Stimulated activated CD8-positive, alpha-beta memory T cell treated with anti-CD3 and anti-CD28 coated beads, Interleukin-2, amount 100 ng/mL, for 48 hours (primary cell): ENCODE data around the gene MTHFD1L.

Experiments
- DNase-seq, 2 donors: peaks; one replicate each; pipeline ENCODE4 v3.0.0-alpha.2; 2020; ENCODE audit warnings: low read depth in 2 of 2

The MTHFD1L gene

DNA sequence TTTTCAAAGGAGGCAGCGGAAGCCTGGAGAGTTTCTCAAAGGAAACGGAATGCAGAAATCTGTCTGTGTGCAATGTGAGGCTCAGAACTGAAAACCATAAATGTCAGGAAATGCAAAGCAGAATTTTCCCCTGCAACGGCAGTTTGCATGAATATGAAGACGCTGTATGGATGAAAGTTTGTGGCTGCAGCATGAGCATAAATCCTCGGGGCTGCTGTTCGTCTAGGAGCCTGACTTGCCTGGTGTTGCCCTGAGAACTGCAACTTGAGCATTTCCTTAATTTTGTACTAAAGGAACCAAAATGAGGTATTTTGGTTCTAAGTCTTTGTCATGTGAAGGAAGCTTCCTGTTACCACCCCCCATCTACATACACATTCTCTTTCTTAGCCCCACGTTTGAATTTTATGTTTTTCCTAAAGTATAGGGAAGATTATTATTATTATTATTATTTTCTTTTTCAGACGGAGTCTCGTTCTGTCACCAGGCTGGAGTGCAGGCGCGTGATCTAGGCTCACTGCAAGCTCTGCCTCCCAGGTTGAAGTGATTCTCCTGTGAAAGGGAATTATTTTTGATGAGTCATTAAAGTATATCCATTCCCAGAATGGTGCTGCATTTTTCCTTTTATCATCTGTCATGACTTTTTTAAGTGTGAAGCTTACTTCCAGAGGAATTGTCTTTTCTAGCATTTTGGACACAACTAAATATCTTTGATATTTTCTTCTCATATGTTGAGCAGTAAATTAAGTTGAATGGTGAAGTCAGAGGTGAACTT lies 33.1 kb downstream of the MTHFD1L start:
- DNase-seq, result no peak

DNA sequence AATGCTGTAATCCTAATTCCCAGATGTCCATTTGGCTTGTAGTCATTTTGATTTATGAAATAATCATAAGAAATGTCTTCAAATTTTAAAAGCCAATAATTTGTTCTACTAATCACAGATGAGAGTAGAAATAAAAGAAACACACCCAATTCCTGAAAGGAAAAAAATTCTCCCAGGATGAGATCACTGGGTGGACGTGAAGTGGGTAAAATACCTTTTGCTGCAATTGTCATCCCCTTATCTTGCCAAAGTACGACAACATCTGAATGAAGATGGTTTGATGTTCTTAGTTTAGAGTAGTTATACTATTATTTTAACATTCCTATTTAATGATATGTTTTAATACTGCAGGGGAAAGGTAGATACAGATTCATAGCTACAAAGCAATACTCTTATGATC lies 33.7 kb downstream of the MTHFD1L start:
- DNase-seq, result no peak

DNA sequence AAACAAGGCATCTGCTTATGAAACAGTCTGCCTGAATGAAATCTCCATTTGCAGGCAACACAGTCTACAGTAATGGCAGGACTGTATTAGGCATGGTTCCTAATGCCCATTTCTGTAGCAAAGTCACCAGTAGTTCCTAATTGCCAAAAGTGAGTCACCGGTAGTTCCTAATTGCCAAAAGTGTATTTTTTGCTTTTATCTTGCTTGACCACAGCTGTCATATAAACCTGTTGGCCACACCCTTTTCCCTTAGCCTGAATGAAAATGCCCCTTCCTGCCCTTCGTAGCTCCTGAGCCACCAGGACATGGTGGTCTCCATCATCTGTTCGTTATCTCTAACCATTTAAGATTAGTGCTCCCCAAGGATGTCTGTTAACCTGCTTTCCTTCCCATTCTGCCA lies 34.5 kb downstream of the MTHFD1L start:
- no peak for DNase-seq

DNA sequence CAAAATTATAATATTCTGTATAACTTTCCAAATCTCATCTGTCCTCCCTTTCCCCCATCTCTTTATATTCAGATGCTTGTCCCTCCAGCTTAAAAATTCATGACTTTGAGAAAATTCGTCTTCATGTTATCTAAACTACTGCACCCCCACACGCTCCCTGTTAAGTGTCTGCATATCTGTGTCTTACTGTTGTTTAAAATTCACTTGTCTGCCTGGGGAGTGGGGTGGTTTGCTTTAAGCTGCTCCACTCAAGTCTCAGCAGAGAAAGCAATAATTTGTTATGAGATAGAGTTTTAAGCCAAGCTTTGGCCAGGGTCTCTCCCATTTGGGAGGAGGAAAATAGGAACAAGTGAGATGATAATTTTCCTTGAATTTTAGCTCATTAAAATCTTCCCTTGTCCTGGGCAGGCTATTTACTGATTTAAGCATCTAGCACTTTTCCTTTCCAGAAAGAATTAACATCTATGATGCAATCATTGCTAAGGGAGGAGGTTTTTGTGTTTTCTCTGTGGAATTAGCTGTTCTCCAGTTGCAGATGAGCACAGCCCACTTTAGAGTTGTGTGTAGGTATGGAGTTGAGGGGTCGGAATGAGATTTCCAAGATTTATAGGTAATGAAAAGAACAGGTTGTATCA lies 36.8 kb downstream of the MTHFD1L start:
- no peak for DNase-seq

DNA sequence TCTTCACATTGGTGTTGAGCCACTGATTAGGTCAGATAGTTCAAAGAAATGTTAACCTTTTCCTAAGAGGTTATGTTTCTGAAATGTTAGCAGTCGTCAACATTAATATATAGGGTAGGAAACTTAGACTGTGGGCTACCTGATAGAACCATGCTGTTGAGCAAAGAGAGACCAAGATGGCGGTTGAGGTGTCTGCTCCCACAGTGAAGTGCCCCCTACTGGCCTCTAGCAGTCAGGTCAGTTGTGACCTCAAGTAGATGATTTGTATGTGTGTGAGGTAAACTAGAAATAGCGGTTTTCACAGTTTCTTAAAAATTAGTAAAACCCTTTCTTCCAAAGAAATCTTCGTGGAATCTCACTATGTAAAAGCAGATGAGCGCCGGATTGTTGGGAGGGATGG lies 40.3 kb downstream of the MTHFD1L start:
- no peak for DNase-seq

DNA sequence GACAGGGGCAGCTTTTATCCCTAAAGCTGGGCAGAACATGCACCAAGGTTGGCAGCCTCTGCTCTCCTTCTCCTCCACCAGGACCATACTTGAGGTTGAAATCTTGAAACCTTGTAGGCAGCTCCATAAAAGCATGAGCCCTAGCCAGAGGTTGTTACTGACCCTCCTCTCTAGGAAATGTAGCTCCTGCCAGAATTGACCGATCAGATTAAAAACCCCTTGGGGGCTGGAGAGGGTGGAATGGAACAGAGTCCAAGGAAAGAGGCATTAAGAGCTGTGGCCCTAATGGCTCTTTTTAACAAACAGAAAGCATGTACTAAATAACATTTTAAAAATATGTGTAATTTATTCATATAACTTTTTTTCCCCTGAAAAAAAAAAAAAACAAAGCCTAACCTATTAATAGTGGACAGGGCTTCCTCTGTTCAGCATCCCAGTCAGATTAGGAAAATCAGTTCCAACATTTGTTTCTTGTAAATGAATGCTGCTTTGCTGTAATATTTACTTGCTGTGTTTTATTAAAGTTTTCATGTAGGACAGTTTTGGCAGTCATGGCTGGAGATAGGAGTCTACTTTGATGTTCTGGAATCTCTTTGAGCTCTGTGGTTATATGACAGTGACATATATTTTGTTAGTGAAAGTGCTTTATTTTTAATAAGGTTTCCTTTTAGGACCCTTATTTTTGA lies 41.3 kb downstream of the MTHFD1L start:
- DNase-seq, result no peak

DNA sequence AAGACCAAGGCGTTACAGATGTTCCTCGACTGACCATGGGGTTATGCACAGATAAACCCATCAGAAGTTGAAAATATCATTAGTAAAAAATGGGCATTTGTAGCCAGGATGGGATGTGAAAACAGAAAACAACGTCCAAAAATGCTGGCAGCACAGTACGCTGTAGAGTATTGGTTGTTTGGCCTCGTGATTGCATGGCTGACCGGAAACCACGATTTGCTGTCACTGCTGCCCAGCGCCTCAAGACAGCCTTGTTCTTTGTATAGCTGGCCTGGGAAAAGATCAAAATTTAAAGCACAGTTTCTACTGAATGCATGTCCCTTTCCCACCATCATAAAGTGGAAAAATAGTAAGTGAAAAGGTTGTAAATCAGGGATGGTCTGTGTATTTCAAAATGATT lies 41.9 kb downstream of the MTHFD1L start:
- DNase-seq, result no peak

DNA sequence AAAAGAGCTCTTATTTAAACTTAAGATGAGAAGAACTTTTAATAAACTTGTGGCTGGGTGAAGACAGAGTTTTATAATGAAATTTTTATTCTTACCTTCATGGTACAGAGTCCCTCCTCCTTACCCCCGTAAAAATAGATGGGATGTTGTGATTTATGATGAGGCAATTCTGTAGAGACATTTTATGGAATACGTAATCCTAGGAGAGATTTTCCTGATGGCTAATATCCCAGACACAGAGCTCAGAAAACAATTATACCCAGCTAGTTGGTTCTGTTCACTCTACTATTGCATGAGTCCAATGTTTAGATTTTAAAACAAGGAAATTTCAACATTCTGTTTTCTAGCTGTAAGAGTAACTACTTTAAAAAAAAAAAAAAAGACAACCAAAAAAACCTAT lies 43.4 kb downstream of the MTHFD1L start:
- DNase-seq, result no peak

DNA sequence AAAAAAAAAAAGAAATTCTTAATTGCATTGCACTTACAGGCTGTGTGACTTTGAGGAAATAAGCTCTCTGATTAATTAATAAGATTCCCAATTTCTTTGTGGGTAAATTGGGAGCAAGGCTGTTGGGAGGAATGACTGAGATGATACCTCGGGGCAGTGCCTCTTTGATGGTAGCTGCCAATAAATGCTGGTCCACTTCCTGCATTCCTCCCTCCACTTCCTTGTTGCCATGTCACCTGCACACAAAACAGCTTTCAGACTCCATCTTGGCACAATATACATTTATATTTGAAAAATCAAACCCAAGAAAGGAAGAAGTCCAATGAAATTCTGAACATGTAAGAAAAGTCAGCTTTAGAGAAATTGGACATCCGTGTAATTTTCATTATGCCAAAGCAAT lies 45.1 kb downstream of the MTHFD1L start:
- no peak for DNase-seq

DNA sequence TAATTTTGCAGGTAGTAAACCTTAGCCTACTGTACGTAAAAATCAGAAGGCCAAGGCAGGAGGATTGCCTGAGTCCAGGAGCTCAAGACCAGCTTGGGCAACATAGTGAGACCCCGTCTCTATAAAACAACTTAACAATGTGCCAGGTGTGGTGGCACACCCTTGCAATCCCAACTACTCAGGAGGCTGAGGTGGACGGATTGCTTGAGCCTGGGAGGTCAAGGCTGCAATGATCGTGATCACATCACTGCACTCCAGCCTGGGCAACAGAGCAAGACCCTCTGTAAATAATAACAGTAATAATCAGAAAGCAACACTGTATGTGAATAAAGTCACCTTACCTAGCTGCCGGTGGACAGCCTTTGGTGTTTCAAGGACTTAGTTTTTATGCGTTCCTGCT lies 48.9 kb downstream of the MTHFD1L start:
- DNase-seq, result no peak

DNA sequence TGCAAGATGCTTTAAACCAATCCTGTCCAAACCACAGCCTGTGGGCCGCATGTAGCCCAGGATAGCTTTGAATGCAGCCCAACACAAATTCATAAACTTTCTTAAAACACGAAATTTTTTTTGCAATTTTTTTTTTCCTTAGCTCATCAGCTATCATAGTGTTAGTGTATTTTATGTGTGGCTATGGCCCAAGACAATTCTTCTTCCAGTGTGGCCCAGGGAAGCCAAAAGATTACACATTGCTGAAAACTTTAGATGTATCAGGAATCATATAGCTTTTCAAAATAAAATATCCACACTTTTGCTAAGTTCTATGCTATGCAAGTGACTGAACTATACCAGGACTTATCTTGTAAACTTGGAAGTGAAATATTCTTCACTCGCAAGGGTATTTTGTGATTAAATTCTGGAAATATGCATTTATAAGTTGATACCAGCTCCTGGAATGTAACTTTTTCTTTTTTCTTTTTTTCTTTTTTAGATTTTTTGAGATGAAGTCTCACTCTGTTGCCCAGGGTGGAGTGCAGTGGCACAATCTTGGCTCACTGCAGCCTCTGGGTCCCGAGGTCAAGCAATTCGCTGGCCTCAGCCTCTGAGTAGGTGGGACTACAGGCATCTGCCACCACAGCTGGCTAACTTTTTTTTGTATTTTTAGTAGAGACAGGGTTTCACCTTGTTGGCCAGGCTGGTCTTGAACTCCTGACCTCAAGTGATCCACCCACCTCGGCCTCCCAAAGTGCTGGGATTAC lies 49.8 kb downstream of the MTHFD1L start:
- DNase-seq, result no peak

DNA sequence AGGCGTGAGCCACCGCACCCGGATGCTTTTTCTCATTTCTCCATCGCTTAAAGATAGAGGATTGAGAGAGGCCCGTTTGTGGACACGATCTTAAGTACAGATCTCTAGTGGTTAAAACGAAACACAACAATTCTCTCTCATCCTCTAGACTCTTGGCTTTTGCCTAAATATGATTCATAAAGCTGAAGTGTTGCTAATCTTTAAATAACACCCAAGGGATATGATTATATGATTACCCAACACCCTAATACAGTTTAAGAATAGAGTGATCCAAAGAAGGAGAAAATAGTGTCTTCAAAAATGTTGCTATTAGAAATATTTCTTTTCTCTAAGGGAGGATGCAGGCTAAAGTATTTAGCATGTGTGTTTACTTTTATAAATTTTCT lies 50.4 kb downstream of the MTHFD1L start:
- DNase-seq, result no peak

DNA sequence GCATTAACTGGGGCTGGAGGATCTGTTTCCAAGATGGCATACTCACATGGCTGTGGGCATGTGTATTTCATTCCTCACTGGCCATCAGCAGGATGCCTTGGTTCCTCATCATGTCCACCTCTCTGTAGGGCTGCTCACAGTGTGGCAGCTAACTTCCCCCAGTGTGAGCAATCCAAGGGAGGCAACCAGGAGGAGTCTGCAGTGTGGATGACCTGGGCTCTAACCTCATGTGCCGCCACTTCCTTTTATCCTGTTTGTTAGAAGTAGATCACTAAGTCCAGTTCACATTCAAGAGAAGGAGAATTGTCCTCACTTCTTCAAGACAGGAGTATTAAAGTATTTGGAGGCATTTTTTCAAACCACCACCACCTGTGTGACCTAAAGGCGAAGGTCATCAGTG lies 54.4 kb downstream of the MTHFD1L start:
- no peak for DNase-seq

DNA sequence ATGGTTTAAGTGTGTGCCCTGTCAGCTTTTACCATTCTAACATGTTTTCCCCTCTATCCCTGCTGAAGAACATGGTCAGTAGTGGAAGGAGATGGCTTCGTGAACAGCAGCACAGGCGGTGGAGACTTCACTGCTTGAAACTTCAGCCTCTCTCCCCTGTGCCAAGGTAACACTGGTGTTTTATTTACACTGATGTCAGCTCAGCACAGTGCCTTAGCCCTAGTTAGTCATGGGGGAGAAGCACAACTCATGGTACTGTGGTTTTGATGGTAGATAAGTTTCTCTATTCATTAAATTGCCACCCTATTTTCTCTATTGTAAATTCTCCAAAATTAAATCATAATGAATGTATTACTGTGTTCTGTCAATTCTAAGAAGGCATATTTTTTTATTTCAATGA lies 56.6 kb downstream of the MTHFD1L start:
- no peak for DNase-seq

DNA sequence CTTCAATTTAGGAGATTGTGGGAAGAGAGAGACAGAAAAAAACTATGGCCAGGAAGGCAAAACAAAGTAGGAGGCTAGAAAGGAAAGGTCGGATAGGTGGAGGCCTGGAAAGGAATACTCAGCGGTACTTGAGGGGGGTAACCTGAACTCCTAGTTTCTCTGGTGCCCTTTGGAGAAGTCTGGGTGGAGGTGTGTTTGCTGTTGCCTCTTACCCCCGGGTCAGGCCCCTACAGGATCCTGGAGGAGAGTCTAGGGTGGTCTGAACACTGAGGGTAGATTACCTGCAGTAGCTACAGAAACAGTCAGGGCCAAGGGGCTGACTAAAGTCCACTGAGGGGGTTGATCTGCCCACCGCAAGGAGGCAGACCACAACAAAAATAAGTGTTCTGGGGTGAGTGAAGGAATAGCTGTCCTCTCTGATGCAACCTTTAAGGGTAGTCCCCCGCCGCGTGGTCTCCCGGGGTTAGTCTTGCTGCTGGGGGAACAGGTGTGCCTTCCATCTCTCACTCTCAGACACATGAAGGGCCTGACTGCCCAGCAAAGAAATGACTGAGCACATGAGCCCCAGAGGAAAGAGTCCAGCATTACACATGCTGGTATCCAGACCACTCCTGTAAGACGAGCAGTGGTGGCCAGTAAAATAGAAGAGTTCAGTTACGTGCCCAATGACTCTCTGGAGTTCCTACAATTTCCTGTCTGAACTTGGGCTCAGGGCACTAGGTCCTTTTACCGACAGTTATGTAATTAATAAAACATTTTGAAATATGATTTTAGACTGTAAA lies 59.5 kb downstream of the MTHFD1L start:
- no peak for DNase-seq

DNA sequence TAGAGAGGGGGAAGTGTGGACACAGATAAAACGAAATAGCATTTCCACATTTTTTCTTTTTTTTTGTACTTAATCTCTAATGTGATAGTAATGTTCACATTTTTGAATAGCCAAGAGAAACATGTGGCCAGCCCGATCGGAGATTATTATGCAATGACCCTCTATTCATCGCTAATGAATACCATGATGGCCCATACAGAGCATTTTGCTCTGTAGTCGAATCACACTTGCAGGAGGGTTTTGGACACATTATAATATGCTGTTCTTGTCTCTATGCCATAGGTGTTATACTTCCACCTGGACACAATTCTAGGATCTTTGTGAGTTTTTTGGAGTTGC lies 60.1 kb downstream of the MTHFD1L start:
- no peak for DNase-seq

DNA sequence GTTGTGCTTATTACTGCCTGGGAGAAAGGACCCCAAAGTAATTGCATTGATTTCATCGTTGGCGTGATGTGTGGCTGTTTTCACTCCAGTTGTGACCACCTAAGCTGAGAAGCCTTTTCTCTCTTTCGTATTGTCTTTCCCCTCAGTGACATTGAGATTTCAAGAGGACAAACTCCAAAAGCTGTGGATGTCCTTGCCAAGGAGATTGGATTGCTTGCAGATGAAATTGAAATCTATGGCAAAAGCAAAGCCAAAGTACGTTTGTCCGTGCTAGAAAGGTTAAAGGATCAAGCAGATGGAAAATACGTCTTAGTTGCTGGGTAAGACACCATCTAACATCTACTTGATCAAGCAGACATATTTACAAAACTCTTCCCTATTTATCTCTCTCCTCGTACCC lies 60.5 kb downstream of the MTHFD1L start:
- no peak for DNase-seq

DNA sequence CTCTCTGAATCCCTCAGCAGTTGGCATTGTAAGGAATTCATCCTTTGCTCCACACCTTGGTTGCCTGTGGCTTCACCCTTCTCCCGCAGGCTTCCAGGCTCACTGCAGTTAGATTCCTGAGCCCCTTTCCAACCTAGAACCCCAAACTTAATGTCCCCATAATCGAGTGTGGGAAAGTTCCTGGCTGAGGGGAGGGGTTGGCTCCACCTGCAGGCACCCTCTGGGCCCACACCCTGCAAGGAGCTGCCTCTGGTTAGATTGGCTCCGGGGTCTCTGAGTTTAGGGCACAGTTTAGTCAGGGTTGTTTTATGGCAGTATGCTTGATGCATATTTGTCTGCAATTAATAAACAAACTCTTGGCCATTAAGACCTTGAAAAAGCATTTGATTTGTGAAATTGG lies 63.4 kb downstream of the MTHFD1L start:
- no peak for DNase-seq

DNA sequence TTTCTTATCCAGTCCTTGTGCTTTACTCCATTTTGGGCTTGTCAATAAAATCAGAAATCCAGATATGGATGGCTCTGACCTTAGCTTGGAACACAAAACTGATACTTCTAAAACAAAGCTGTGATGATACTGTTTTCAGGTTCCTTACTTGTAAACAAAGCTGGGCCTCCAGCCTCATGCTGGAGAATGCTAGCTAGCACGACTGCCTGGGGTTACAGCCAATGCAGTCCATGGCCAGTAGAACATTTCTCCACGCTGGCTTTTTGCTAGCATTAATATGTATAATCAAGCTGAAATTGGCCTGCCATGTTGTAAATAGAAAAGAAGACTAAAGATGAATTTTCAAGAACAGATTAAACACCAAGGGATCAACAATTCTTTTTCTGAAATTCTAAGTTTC lies 63.9 kb downstream of the MTHFD1L start:
- DNase-seq, result no peak

DNA sequence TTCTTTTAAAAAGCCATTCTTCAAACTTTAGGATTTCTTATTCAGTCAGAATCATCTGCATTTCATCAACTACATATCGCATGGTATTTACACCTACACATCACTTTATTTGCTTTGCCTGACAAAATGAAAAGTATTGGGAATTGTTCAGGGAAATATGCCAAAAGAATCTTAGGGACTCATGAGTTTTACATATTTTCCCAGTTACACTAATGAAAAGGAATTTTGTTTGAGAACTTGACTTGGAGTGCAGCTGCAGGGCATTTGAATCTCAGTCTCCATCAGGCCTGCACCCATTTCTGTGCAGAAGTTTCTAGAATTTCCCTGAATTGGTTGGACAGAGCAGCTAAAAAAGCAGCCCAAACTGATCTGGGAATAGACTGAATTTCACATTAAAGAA lies 65.3 kb downstream of the MTHFD1L start:
- no peak for DNase-seq

DNA sequence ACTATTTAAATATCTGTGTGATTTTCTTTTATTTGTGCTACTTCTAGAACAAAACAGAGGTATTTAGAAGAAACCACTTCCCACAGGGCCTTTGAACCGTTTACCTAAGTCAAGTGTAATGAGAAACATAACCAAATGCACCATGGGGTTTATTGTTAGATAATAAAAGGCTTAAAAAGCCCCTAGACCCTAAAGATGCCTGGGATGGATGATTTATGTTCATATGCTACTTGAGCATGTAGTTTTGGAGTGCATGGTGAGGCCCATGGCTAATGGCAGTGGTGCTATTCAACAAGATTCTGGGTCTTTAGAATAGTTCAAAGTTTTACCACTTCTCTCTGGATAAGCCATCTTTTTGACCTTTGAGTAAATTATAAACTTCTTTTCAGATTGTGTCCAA lies 65.9 kb downstream of the MTHFD1L start:
- DNase-seq, result no peak

DNA sequence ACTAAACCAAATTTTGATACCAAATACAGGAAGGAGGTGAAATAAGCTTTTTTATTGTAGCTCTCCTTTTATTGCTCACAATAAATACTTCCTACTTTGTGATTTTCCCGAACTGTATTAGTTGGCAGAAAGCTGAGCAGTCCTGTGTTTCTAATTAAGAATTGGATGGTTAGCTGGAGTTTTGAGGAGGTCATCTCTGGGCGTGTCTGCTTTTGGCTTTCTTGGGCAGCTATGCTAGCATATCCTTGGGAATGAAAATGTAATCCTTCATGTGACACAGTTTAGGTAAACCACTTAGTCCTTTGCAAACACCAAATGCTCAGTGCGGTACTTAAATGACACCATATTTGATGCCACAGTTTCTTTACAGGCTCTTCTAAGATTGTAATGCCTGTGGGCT lies 67.5 kb downstream of the MTHFD1L start:
- DNase-seq, result no peak
